Caco-2 (cell line): ENCODE measurements around the gene EZR. TPM values are rescaled to one million over a fixed set of nuclear protein-coding genes. Genes with fewer than 3 reads are reported as not detected.

Experiments used
- BruUV-seq: library from RNA; stranded (reverse); fragments of 400-500 nt; replicated peaks from 2 replicates; lab custom pipeline; 2021; lab: Mats Ljungman, UMichigan
- CTCF ChIA-PET: fragments of 300-600 bp; sonication (Branson Sonifier 250); formaldehyde crosslinking; loops from one replicate; lab custom pipeline; 2022; ENCODE audit warnings: antibody characterized with exemption; lab: Charles Lee
- POLR2A ChIA-PET: fragments of 300-600 bp; sonication (Branson Sonifier 250); formaldehyde crosslinking; loops from one replicate; lab custom pipeline; 2022; ENCODE audit warnings: antibody characterized with exemption; lab: Charles Lee
- DNase-seq, 2 experiments: peaks; one replicate each; pipeline versions ENCODE4 v3.0.0 to v3.0.0-alpha.2; 2020 to 2022
- H3K27me3 ChIP-seq: replicated peaks from 2 replicates; pipeline ENCODE4 v1.6.0; 2011; ENCODE audit warnings: low read length; ENCODE audit not compliant: control insufficient read depth, insufficient read depth
- H3K36me3 ChIP-seq: 2 replicates; pipeline ENCODE4 v1.5.1; 2011; ENCODE audit warnings: low read length; ENCODE audit not compliant: control insufficient read depth, insufficient read depth
- H3K4me1 ChIP-seq: fragments of 250-450 bp; sonication (Bioruptor Pico); 2 replicates; pipeline ENCODE4 v1.5.1; 2020; ENCODE audit warnings: mild to moderate bottlenecking
- H3K4me3 ChIP-seq: 2 replicates; pipeline ENCODE4 v1.5.1; 2011; ENCODE audit warnings: low read depth, mild to moderate bottlenecking, control low read depth, low read length
- H3K9me3 ChIP-seq: fragments of 250-450 bp; sonication (Bioruptor Pico); 2 replicates; pipeline ENCODE4 v1.5.1; 2020; ENCODE audit warnings: mild to moderate bottlenecking, moderate library complexity
- H3K27ac Mint-ChIP-seq: one replicate; pipeline ENCODE4 v1.8.0; 2022; ENCODE audit warnings: mixed read lengths; ENCODE audit not compliant: unreplicated experiment
- H3K27me3 Mint-ChIP-seq: one replicate; pipeline ENCODE4 v1.8.0; 2022; ENCODE audit warnings: mixed read lengths; ENCODE audit not compliant: insufficient read depth, unreplicated experiment
- H3K36me3 Mint-ChIP-seq: one replicate; pipeline ENCODE4 v1.8.0; 2022; ENCODE audit warnings: mild to moderate bottlenecking, mixed read lengths; ENCODE audit not compliant: insufficient read depth, unreplicated experiment
- H3K4me1 Mint-ChIP-seq: one replicate; pipeline ENCODE4 v1.8.0; 2022; ENCODE audit warnings: low read depth, mixed read lengths; ENCODE audit not compliant: unreplicated experiment
- H3K4me3 Mint-ChIP-seq: one replicate; pipeline ENCODE4 v1.8.0; 2022; ENCODE audit warnings: mild to moderate bottlenecking, moderate library complexity, mixed read lengths; ENCODE audit not compliant: unreplicated experiment
- H3K9me3 Mint-ChIP-seq: one replicate; pipeline ENCODE4 v1.8.0; 2022; ENCODE audit warnings: mixed read lengths; ENCODE audit not compliant: unreplicated experiment
- intact Hi-C: fragments of 100-400 bp; cut with micrococcal nuclease; formaldehyde crosslinking; loops from one replicate; pipeline ENCODE4 v1.10.0; 2022; ENCODE audit not compliant: unreplicated experiment
- total RNA-seq: library from RNA; stranded (reverse); gene quantifications from 2 replicates; pipeline ENCODE4 v1.2.3, GENCODE V29; 2022
- TF ChIP-seq, protein P1 (sequence below), 2 experiments: fragments of 200-600 bp in 1 of 2; IDR thresholded peaks; 1 replicate in 1 of 2; 2 replicates in 1 of 2; pipeline versions ENCODE4 v1.5.1 to v1.8.0; 2011 to 2022; ENCODE audit warnings: antibody characterized with exemption in 1 of 2, control low read depth in 1 of 2, inconsistent platforms in 1 of 2, low read depth in 1 of 2, low read length in 1 of 2, mild to moderate bottlenecking in 1 of 2, moderate library complexity in 1 of 2; ENCODE audit not compliant: insufficient read depth in 1 of 2, severe bottlenecking in 1 of 2, unreplicated experiment in 1 of 2

The EZR gene
- total RNA-seq, 1 experiment from 2014 or later: 290 TPM

DNA sequence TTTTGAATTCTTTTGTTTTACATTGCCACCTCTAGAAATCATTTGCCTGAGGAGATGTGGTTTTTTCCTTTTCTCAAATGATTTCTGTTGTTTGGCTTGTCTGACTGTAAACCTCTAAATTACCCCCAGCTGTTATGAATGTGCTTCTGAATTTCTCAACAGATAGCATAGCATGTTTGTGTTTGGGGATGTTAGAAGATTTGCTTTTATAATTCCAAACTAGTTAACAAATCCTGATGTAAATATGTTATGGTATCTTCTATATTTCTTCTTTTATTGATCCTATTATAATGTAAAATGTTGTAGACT, 31.6 kb upstream of the EZR start:
- intact Hi-C loops: no loop called here
- TF ChIP-seq, protein P1, sequence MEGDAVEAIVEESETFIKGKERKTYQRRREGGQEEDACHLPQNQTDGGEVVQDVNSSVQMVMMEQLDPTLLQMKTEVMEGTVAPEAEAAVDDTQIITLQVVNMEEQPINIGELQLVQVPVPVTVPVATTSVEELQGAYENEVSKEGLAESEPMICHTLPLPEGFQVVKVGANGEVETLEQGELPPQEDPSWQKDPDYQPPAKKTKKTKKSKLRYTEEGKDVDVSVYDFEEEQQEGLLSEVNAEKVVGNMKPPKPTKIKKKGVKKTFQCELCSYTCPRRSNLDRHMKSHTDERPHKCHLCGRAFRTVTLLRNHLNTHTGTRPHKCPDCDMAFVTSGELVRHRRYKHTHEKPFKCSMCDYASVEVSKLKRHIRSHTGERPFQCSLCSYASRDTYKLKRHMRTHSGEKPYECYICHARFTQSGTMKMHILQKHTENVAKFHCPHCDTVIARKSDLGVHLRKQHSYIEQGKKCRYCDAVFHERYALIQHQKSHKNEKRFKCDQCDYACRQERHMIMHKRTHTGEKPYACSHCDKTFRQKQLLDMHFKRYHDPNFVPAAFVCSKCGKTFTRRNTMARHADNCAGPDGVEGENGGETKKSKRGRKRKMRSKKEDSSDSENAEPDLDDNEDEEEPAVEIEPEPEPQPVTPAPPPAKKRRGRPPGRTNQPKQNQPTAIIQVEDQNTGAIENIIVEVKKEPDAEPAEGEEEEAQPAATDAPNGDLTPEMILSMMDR (IDR thresholded peaks at IDR 0.05; ENCODE audit: insufficient read depth in 1 of 2, low read depth in 1 of 2, low read length in 1 of 2, severe bottlenecking in 1 of 2, unreplicated experiment in 1 of 2): no peak
- no peak for DNase-seq
- Mint-ChIP-seq H3K27ac (peak overlapping the region; percentile 99), H3K27me3 (no peaks in the 10 kb centered on the region), H3K4me3 (no peak overlapping the region), H3K36me3 (peaks cover 8% of the 10 kb centered on the region), H3K4me1 (peaks cover 33% of the 10 kb centered on the region), H3K9me3 (peaks cover 5% of the 10 kb centered on the region)
- CTCF ChIA-PET: no interaction called here
- Histone ChIP-seq H3K9me3 (peaks cover 4% of the 10 kb centered on the region; the same call in 1 of the 2 replicates), H3K27me3 (no peaks in the 10 kb centered on the region), H3K4me3 (no peak overlapping the region), H3K4me1 (peaks cover 62% of the 10 kb centered on the region), H3K36me3 (no peaks in the 10 kb centered on the region)
- POLR2A ChIA-PET: no interaction called here
- no TSS peak for BruUV-seq

DNA sequence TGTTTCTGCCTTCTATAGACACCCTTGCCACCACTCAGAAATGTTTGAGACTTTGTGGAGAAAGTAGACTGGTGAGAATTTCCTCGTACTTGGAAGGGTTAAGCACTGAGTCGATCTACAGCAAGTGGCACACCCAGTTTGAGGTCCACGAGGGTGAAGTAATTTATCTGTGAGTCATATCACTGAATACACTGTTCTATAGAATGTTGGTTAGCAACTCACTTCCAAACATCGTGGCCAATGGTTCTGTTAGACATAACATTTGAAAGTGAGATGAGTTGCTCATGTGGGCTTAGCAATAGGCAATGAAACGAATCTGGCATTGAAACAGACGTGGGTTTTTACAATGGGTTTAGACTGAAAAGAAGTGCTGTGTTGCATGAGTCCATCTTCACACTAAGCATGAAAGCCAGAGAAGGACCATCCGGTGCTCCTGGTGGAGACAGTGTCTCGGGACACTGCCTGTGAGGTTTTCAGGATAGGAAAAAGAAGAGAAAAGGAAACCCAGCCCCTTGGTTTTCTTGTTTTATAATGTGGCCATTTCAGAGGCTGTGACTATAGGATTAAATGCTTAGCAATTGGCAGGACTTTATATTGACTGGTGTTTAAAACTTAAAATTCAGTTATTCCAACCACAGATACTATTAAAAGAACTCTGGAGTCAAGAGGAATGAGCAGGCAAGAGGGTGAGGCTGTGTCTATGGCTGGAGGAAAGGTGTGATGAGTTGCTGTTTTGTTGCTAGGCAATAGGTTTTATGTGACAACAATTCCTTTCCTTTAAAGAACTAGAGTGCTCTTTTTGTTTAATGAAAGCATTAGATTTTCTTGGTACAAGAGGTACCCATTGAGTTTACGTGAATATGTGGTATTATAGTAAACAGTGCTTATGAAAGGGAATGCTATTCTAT, 31.0 kb upstream of the EZR start:
- Mint-ChIP-seq H3K27ac (peak overlapping the region; percentile 99), H3K27me3 (no peaks in the 10 kb centered on the region), H3K4me1 (peaks cover 35% of the 10 kb centered on the region), H3K36me3 (peaks cover 8% of the 10 kb centered on the region), H3K9me3 (peaks cover 9% of the 10 kb centered on the region), H3K4me3 (peak overlapping the region; percentile 63)
- Histone ChIP-seq H3K36me3 (no peaks in the 10 kb centered on the region), H3K4me1 (peaks cover 61% of the 10 kb centered on the region), H3K27me3 (no peaks in the 10 kb centered on the region), H3K4me3 (no peak overlapping the region), H3K9me3 (peaks cover 4% of the 10 kb centered on the region; the same call in 1 of the 2 replicates)
- CTCF ChIA-PET: no interaction called here
- TF ChIP-seq, protein P1 (IDR thresholded peaks at IDR 0.05; ENCODE audit: insufficient read depth in 1 of 2, low read depth in 1 of 2, low read length in 1 of 2, severe bottlenecking in 1 of 2, unreplicated experiment in 1 of 2): no peak
- TSS peak; percentile 23 for BruUV-seq
- POLR2A ChIA-PET: interaction anchor here (0.5 kb wide), 1 partner anchor 19 kb away, joined by 3 read pairs; no protein-coding TSS in a partner anchor
- DNase-seq: peak; percentile 79 to 82
- intact Hi-C loops: no loop called here

DNA sequence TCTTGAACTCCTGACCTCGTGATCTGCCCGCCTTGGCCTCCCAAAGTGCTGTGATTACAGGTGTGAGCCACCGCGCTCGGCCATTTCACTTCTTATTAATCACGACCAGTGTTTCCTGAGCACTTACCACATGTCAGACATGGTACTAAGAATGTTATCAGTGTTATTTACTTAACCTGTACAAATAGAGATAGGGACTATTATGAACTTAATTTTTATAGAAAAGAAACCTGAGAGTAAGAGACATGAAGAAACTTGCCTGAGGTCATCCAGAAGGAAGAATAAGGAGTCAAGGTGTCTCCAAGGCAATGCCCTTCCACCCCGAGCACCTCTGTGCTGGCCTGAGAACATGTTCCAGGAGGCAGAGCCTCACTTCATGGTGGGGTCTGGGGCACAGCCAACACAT, 29.3 kb upstream of the EZR start:
- BruUV-seq: no TSS peak

More for the DNA sequence above, 29.3 kb upstream of the EZR start:
- no peaks in the 10 kb centered on the region for H3K27me3 Mint-ChIP-seq
- TF ChIP-seq, protein P1 (IDR thresholded peaks at IDR 0.05; ENCODE audit: insufficient read depth in 1 of 2, low read depth in 1 of 2, low read length in 1 of 2, severe bottlenecking in 1 of 2, unreplicated experiment in 1 of 2): no peak
- Histone ChIP-seq H3K27me3 (no peaks in the 10 kb centered on the region), H3K4me1 (peaks cover 62% of the 10 kb centered on the region), H3K9me3 (peaks cover 4% of the 10 kb centered on the region; the same call in 1 of the 2 replicates), H3K36me3 (no peaks in the 10 kb centered on the region), H3K4me3 (no peak overlapping the region)
- intact Hi-C loops: no loop called here
- H3K36me3 Mint-ChIP-seq: peaks cover 8% of the 10 kb centered on the region
- peak overlapping the region; percentile 99 for H3K27ac Mint-ChIP-seq
- peaks cover 9% of the 10 kb centered on the region for H3K9me3 Mint-ChIP-seq
- CTCF ChIA-PET: no interaction called here
- H3K4me3 Mint-ChIP-seq: peak overlapping the region; percentile 63
- peak in 1 of 2 experiments; percentile 56 for DNase-seq
- peaks cover 44% of the 10 kb centered on the region for H3K4me1 Mint-ChIP-seq
- POLR2A ChIA-PET: no interaction called here
